CD4-positive, alpha-beta T cell (primary cell): ENCODE data around the gene TLR8. TPM values are rescaled to one million over a fixed set of nuclear protein-coding genes. Genes with fewer than 3 reads are reported as not detected.

Experiments
- ATAC-seq: fragments of 200-7000 bp; cut with Tn5 transposase; one replicate; pipeline ENCODE4 v1.10.0; 2022; ENCODE audit warnings: mild to moderate bottlenecking; ENCODE audit not compliant: poor library complexity
- CTCF ChIA-PET: fragments of 350-600 bp; sonication (Branson Sonifier 250); formaldehyde crosslinking; loops from one replicate; lab custom pipeline; 2021; ENCODE audit warnings: antibody characterized with exemption, inconsistent platforms; lab: Charles Lee
- POLR2A ChIA-PET: fragments of 350-600 bp; sonication (Branson Sonifier 250); formaldehyde crosslinking; loops from one replicate; lab custom pipeline; 2021; ENCODE audit warnings: antibody characterized with exemption, inconsistent platforms; lab: Charles Lee
- DNase-seq, 14 experiments: peaks; one replicate each; pipeline ENCODE4 v3.0.0-alpha.2; 2013 to 2020; ENCODE audit warnings: mixed read lengths in 2 of 14
- H3K27ac ChIP-seq, 2 donors: one replicate each; pipeline versions ENCODE4 v1.5.1 to v1.7.0; 2013; ENCODE audit warnings: low read length in 2 of 2, low read depth in 1 of 2, mild to moderate bottlenecking in 1 of 2
- H3K27me3 ChIP-seq, 2 experiments: 1 replicate in 1 of 2; 2 replicates in 1 of 2; pipeline versions ENCODE4 v1.6.1 to v1.7.0; 2013; ENCODE audit warnings: low read length in 2 of 2, control low read depth in 1 of 2, mild to moderate bottlenecking in 1 of 2, moderate library complexity in 1 of 2; ENCODE audit not compliant: insufficient read depth in 2 of 2, control insufficient read depth in 1 of 2
- H3K36me3 ChIP-seq: one replicate; pipeline ENCODE4 v1.6.1; 2013; ENCODE audit warnings: low read length, control low read depth; ENCODE audit not compliant: insufficient read depth
- H3K4me1 ChIP-seq: one replicate; pipeline ENCODE4 v1.6.1; 2013; ENCODE audit warnings: low read length, control low read depth; ENCODE audit not compliant: insufficient read depth
- H3K4me3 ChIP-seq: one replicate; pipeline ENCODE4 v1.5.1; 2013; ENCODE audit warnings: mild to moderate bottlenecking, low read length, moderate library complexity
- H3K9me3 ChIP-seq, 2 experiments: 1 replicate in 1 of 2; 2 replicates in 1 of 2; pipeline versions ENCODE4 v1.6.1 to v1.7.0; 2013; ENCODE audit warnings: low read length in 2 of 2, mild to moderate bottlenecking in 2 of 2, control low read depth in 1 of 2, moderate library complexity in 1 of 2; ENCODE audit not compliant: control insufficient read depth in 1 of 2, insufficient read depth in 1 of 2
- H3K27ac Mint-ChIP-seq: one replicate; pipeline ENCODE4 v1.8.0; 2020; ENCODE audit warnings: mixed read lengths
- H3K27me3 Mint-ChIP-seq: one replicate; pipeline ENCODE4 v1.8.0; 2021; ENCODE audit warnings: mixed read lengths
- H3K36me3 Mint-ChIP-seq: one replicate; pipeline ENCODE4 v1.8.0; 2021; ENCODE audit warnings: low read depth, mixed read lengths
- H3K4me1 Mint-ChIP-seq: one replicate; pipeline ENCODE4 v1.8.0; 2021; ENCODE audit warnings: low read depth, mixed read lengths
- H3K4me3 Mint-ChIP-seq: one replicate; pipeline ENCODE4 v1.8.0; 2020; ENCODE audit warnings: mild to moderate bottlenecking, mixed read lengths
- H3K9me3 Mint-ChIP-seq: one replicate; pipeline ENCODE4 v1.8.0; 2020; ENCODE audit warnings: mixed read lengths
- CTCF ChIP-seq: fragments of 200-600 bp; IDR thresholded peaks from one replicate; pipeline ENCODE4 v1.8.0; 2022; ENCODE audit warnings: antibody characterized with exemption, mild to moderate bottlenecking
- intact Hi-C, 2 experiments: fragments of 100-400 bp; cut with DNase I in 1 of 2; cut with micrococcal nuclease in 1 of 2; formaldehyde crosslinking; loops; one replicate each; pipeline versions ENCODE4 v1.15.1 to v1.9.0; 2023 to 2025; cut with DNase I, micrococcal nuclease
- total RNA-seq, 174 experiments: library from RNA in 2 of 174; stranded (reverse) in 2 of 174; gene quantifications; one replicate each; pipeline ENCODE4 v1.2.3 and lab custom pipeline; 2021 to 2026

TLR8 gene
- total RNA-seq, 2 experiments from 2014 or later = 0.08 TPM

GRCh38 chrX:12965131-12965940, 58.9 kb downstream of the TLR8 start:
- H3K27me3 Mint-ChIP-seq = no peaks in the 10 kb centered on the region
- peaks cover 54% of the 10 kb centered on the region for H3K4me1 ChIP-seq
- H3K27me3 ChIP-seq = no peaks in the 10 kb centered on the region
- CTCF ChIA-PET = interaction anchor here (0.6 to 2.6 kb wide), 3 partner anchors 15 to 523 kb away, joined by 3 to 11 read pairs (median 3); no protein-coding TSS in a partner anchor
- H3K27ac Mint-ChIP-seq = peak overlapping the region; percentile 95
- H3K4me3 ChIP-seq = no peak overlapping the region
- ATAC-seq (no peak), DNase-seq (no peak)
- no peak overlapping the region for H3K27ac ChIP-seq
- POLR2A ChIA-PET = interaction anchor here (0.7 to 16.5 kb wide), 5 partner anchors 9 to 122 kb away, joined by 3 to 1050 read pairs (median 5); partner anchors contain the start of gene TMSB4X
- no peak for TF ChIP-seq CTCF
- H3K9me3 ChIP-seq = no peaks in the 10 kb centered on the region
- H3K4me1 Mint-ChIP-seq = peaks cover 61% of the 10 kb centered on the region
- no peaks in the 10 kb centered on the region for H3K36me3 Mint-ChIP-seq
- no peak overlapping the region for H3K4me3 Mint-ChIP-seq
- intact Hi-C loops = loop anchor here in 1 of 2 experiments (5.0 kb wide), 1 partner anchor 522 kb away; no protein-coding TSS in a partner anchor
- H3K9me3 Mint-ChIP-seq = no peaks in the 10 kb centered on the region
- H3K36me3 ChIP-seq = no peaks in the 10 kb centered on the region

GRCh38 chrX:12966151-12966550, 59.7 kb downstream of the TLR8 start:
- no peaks in the 10 kb centered on the region for H3K27me3 Mint-ChIP-seq
- H3K4me1 ChIP-seq = peaks cover 56% of the 10 kb centered on the region
- H3K9me3 Mint-ChIP-seq = no peaks in the 10 kb centered on the region
- H3K27ac ChIP-seq = no peak overlapping the region
- H3K36me3 Mint-ChIP-seq = peaks cover 5% of the 10 kb centered on the region
- peaks cover 61% of the 10 kb centered on the region for H3K4me1 Mint-ChIP-seq
- peak overlapping the region; percentile 95 for H3K27ac Mint-ChIP-seq
- no peak for DNase-seq
- TF ChIP-seq CTCF = no peak
- ChIA-PET POLR2A (interaction anchor here (0.9 to 16.5 kb wide), 3 partner anchors 11 to 121 kb away, joined by 5 to 1050 read pairs (median 7); no protein-coding TSS in a partner anchor), CTCF (interaction anchor here (2.6 kb wide), 1 partner anchor 19 kb away, joined by 11 read pairs; no protein-coding TSS in a partner anchor)
- H3K9me3 ChIP-seq = no peaks in the 10 kb centered on the region
- no peaks in the 10 kb centered on the region for H3K27me3 ChIP-seq
- no peak for ATAC-seq
- no peak overlapping the region for H3K4me3 ChIP-seq
- intact Hi-C loops = loop anchor here in 1 of 2 experiments (5.0 kb wide), 1 partner anchor 521 kb away; no protein-coding TSS in a partner anchor
- no peaks in the 10 kb centered on the region for H3K36me3 ChIP-seq
- peak overlapping the region; percentile 25 for H3K4me3 Mint-ChIP-seq

- H3K4me1 ChIP-seq = peaks cover 51% of the 10 kb centered on the region
- Mint-ChIP-seq H3K36me3 (peaks cover 18% of the 10 kb centered on the region), H3K27me3 (no peaks in the 10 kb centered on the region), H3K4me1 (peaks cover 53% of the 10 kb centered on the region), H3K4me3 (peak overlapping the region; percentile 78), H3K27ac (peak overlapping the region; percentile 95), H3K9me3 (no peaks in the 10 kb centered on the region)
- TF ChIP-seq CTCF = no peak
- peak overlapping the region; percentile 42 for H3K4me3 ChIP-seq
- ChIA-PET CTCF (interaction anchor here (0.8 to 13.4 kb wide), 6 partner anchors 9 to 520 kb away, joined by 3 to 181 read pairs (median 8); no protein-coding TSS in a partner anchor), POLR2A (interaction anchor here (1.0 to 20.8 kb wide), 10 partner anchors 11 to 520 kb away, joined by 3 to 1205 read pairs (median 8); no protein-coding TSS in a partner anchor)
- no peaks in the 10 kb centered on the region for H3K36me3 ChIP-seq
- DNase-seq = peak in 3 of 14 experiments; percentile 57 to 66 (median 58)
- no peaks in the 10 kb centered on the region for H3K9me3 ChIP-seq
- peak; percentile 16 for ATAC-seq
- H3K27ac ChIP-seq = peak overlapping the region; percentile 69 to 71
- intact Hi-C loops = loop anchor here in 1 of 2 experiments (1.0 to 5.0 kb wide), 3 partner anchors 9 to 519 kb away; no protein-coding TSS in a partner anchor
- H3K27me3 ChIP-seq = no peaks in the 10 kb centered on the region
Observed at GRCh38 chrX:12967711-12968465, 61.5 kb downstream of the TLR8 start.
